ENCODE data around the gene ADGRE3.
A peak's percentile ranks its signal among the peaks of the same experiment; 100 is the strongest.
"Not testable (repeated sequence)": the region's sequence is repeated elsewhere in the genome, so short reads cannot be mapped to it uniquely, and the experiment has no call there.

Gene ADGRE3

DNA sequence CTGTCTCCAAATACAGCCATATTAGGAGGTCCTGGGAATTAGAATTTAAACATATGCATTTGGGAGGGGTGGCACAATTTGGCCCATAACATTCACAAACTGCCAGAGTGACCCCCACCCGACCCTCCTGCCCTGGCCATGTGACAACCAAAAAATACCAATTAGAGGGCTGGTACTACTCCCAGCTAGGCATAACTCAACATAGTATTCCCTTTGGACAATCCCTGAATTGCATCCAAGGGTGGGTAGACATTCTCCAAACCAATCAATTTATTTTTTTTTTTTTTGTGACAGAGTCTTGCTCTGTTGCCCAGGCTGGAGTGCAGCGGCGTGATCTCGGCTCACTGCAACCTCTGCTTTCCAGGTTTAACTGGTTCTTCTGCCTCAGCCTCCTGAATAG is 62.0 kb downstream of the ADGRE3 start:
- no peak for DNase-seq (ENCODE audit: extremely low spot score)
- ChIA-PET POLR2A (no interaction called here), CTCF (interaction anchor here (1.4 to 4.7 kb wide), 5 partner anchors 8 to 73 kb away, joined by 4 to 40 read pairs (median 7); partner anchors contain the start of gene NDUFB7)

DNA sequence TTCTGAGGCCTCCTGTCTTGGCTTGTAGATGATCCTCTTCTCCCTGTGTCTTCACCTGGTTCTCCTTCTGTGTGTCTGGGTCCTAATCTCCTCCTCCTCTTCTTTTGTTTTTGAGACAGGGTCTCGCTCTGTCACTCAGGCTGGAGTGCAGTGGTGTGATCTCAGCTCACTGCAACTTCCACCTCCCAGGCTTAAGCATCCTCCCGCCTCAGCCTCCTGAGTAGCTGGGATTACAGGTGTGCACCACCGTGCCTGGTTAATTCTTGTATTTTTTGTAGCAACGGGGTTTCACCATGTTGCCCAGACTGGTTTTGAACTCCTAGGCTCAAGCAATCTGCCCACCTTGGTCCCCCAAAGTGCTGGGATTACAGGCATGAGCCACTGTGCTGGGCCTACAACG is 62.4 kb downstream of the ADGRE3 start:
- CTCF ChIA-PET, result interaction anchor here (0.7 to 4.7 kb wide), 5 partner anchors 10 to 73 kb away, joined by 3 to 40 read pairs (median 7); partner anchors contain the start of gene NDUFB7
- DNase-seq (ENCODE audit: extremely low spot score); POLR2A ChIA-PET: not testable (repeated sequence)

More for the DNA sequence above, 62.0 kb downstream of the ADGRE3 start:
- TF ChIP-seq, protein P1, sequence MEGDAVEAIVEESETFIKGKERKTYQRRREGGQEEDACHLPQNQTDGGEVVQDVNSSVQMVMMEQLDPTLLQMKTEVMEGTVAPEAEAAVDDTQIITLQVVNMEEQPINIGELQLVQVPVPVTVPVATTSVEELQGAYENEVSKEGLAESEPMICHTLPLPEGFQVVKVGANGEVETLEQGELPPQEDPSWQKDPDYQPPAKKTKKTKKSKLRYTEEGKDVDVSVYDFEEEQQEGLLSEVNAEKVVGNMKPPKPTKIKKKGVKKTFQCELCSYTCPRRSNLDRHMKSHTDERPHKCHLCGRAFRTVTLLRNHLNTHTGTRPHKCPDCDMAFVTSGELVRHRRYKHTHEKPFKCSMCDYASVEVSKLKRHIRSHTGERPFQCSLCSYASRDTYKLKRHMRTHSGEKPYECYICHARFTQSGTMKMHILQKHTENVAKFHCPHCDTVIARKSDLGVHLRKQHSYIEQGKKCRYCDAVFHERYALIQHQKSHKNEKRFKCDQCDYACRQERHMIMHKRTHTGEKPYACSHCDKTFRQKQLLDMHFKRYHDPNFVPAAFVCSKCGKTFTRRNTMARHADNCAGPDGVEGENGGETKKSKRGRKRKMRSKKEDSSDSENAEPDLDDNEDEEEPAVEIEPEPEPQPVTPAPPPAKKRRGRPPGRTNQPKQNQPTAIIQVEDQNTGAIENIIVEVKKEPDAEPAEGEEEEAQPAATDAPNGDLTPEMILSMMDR (IDR thresholded peaks at IDR 0.05; ENCODE audit: control extremely low read depth, extremely low read depth, low read depth, missing control alignments), result no peak

DNA sequence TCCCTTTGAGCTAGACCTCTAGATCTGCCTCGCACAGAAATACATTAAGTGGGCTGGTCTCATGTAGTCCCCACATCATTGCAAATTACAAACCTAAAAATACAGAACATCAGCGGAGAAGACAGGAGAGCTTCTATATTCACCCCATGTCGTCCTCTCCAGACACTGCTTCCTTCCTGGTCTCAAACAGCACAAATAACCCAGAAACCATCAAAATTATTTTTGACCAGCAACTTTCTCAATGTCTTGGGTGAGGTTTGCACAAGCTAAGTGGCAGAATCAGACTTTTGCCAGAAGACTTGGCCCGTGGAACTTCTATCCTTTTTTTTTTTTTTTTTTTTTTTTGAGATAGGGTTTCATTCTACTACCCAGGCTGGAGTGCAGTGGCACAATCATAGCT is 63.6 kb downstream of the ADGRE3 start:
- TF ChIP-seq, protein P1 (IDR thresholded peaks at IDR 0.05; ENCODE audit: control extremely low read depth, extremely low read depth, low read depth, missing control alignments), result no peak
- CTCF ChIA-PET, result interaction anchor here (1.3 to 4.7 kb wide), 2 partner anchors 9 to 38 kb away, joined by 7 to 40 read pairs; partner anchors contain the start of gene NDUFB7

GRCh38 chr19:14606627-14607026 is 68.0 kb downstream of the ADGRE3 start:
- TF ChIP-seq, protein P1 (IDR thresholded peaks at IDR 0.05; ENCODE audit: control extremely low read depth, extremely low read depth, low read depth, missing control alignments), result no peak
- DNase-seq (ENCODE audit: extremely low spot score), result no peak
- CTCF ChIA-PET, result interaction anchor here (1.7 to 2.8 kb wide), 2 partner anchors 33 to 80 kb away, joined by 4 to 11 read pairs; no protein-coding TSS in a partner anchor
- POLR2A ChIA-PET, result interaction anchor here (0.7 kb wide), 1 partner anchor 141 kb away, joined by 4 read pairs; no protein-coding TSS in a partner anchor

More for the DNA sequence above, 63.6 kb downstream of the ADGRE3 start:
- POLR2A ChIA-PET, result interaction anchor here (0.6 to 0.7 kb wide), 4 partner anchors 12 to 305 kb away, joined by 4 to 10 read pairs (median 4); no protein-coding TSS in a partner anchor
- no peak for DNase-seq (ENCODE audit: extremely low spot score)

- TF ChIP-seq, protein P1 (IDR thresholded peaks at IDR 0.05; ENCODE audit: control extremely low read depth, extremely low read depth, low read depth, missing control alignments), result no peak
- ChIA-PET POLR2A (interaction anchor here (0.5 kb wide), 1 partner anchor 13 kb away, joined by 7 read pairs; no protein-coding TSS in a partner anchor), CTCF (interaction anchor here (1.1 to 2.8 kb wide), 4 partner anchors 9 to 80 kb away, joined by 3 to 11 read pairs (median 4); no protein-coding TSS in a partner anchor)
- DNase-seq (ENCODE audit: extremely low spot score), result peak; percentile 77
Observed at GRCh38 chr19:14603990-14604387, 70.7 kb downstream of the ADGRE3 start.

- TF ChIP-seq, protein P1 (IDR thresholded peaks at IDR 0.05; ENCODE audit: control extremely low read depth, extremely low read depth, low read depth, missing control alignments), result no peak
- CTCF ChIA-PET, result interaction anchor here (0.8 kb wide), 1 partner anchor 28 kb away, joined by 4 read pairs; the partner anchor contains the start of gene NDUFB7
- POLR2A ChIA-PET, result no interaction called here
- no peak for DNase-seq (ENCODE audit: extremely low spot score)
Observed at GRCh38 chr19:14599548-14600147, 75.0 kb downstream of the ADGRE3 start.

GRCh38 chr19:14595558-14595957 is 79.1 kb downstream of the ADGRE3 start:
- ChIA-PET POLR2A (no interaction called here), CTCF (no interaction called here)
- no peak for DNase-seq (ENCODE audit: extremely low spot score)
- TF ChIP-seq, protein P1 (IDR thresholded peaks at IDR 0.05; ENCODE audit: control extremely low read depth, extremely low read depth, low read depth, missing control alignments), result no peak

- CTCF ChIA-PET, result interaction anchor here (1.5 kb wide), 1 partner anchor 9 kb away, joined by 3 read pairs; no protein-coding TSS in a partner anchor
- POLR2A ChIA-PET; DNase-seq (ENCODE audit: extremely low spot score): not testable (repeated sequence)
Observed at GRCh38 chr19:14589433-14589832, 85.2 kb downstream of the ADGRE3 start.

GRCh38 chr19:14585187-14585586 is 89.5 kb downstream of the ADGRE3 start:
- DNase-seq (ENCODE audit: extremely low spot score); CTCF ChIA-PET: not testable (repeated sequence)
- POLR2A ChIA-PET, result interaction anchor here (0.6 kb wide), 1 partner anchor 18 kb away, joined by 3 read pairs; no protein-coding TSS in a partner anchor

GRCh38 chr19:14584372-14584771 is 90.3 kb downstream of the ADGRE3 start:
- DNase-seq (ENCODE audit: extremely low spot score); CTCF ChIA-PET: not testable (repeated sequence)
- POLR2A ChIA-PET, result interaction anchor here (0.7 kb wide), 2 partner anchors 67 to 85 kb away, joined by 3 to 4 read pairs; no protein-coding TSS in a partner anchor

All from GM10248 (cell line).